Stimulated activated CD4-positive, alpha-beta T cell treated with anti-CD3 and anti-CD28 coated beads, Interleukin-15, amount 100 ng/mL, for 1 hour (primary cell): ENCODE data around the gene PDCL3.

Experiments used
- DNase-seq, 2 donors: peaks; one replicate each; pipeline ENCODE4 v3.0.0-alpha.2; 2020; ENCODE audit warnings: low read depth in 1 of 2, low spot score in 1 of 2

PDCL3 gene

GRCh38 chr2:100560216-100560830 is 2.5 kb upstream of the PDCL3 start:
- DNase-seq = no peak

- DNase-seq = no peak
Measured at GRCh38 chr2:100561191-100561590, 1.6 kb upstream of the PDCL3 start.

GRCh38 chr2:100563407-100564247 is 834 bp downstream of the PDCL3 start:
- DNase-seq = no peak

- DNase-seq = no peak
Measured at GRCh38 chr2:100568989-100569388, 6.2 kb downstream of the PDCL3 start.

GRCh38 chr2:100571668-100572067 is 8.9 kb downstream of the PDCL3 start:
- no peak for DNase-seq

GRCh38 chr2:100577777-100578176 is 15.0 kb downstream of the PDCL3 start:
- DNase-seq = no peak

GRCh38 chr2:100580367-100581276 is 17.8 kb downstream of the PDCL3 start:
- peak in 1 of 2 donors; percentile 23 for DNase-seq

- DNase-seq = no peak
Measured at GRCh38 chr2:100581277-100581612, 18.5 kb downstream of the PDCL3 start.

GRCh38 chr2:100584816-100585215 is 22.0 kb downstream of the PDCL3 start:
- DNase-seq = no peak

- no peak for DNase-seq
Measured at GRCh38 chr2:100588071-100588786, 25.4 kb downstream of the PDCL3 start.

- no peak for DNase-seq
Measured at GRCh38 chr2:100589527-100589926, 26.7 kb downstream of the PDCL3 start.

- DNase-seq = no peak
Measured at GRCh38 chr2:100592226-100592625, 29.4 kb downstream of the PDCL3 start.

- DNase-seq = no peak
Measured at GRCh38 chr2:100596465-100596864, 33.7 kb downstream of the PDCL3 start.

- no peak for DNase-seq
Measured at GRCh38 chr2:100599566-100599965, 36.8 kb downstream of the PDCL3 start.

- no peak for DNase-seq
Measured at GRCh38 chr2:100601661-100602060, 38.9 kb downstream of the PDCL3 start.

GRCh38 chr2:100603414-100603813 is 40.6 kb downstream of the PDCL3 start:
- DNase-seq = no peak

GRCh38 chr2:100603948-100604633 is 41.3 kb downstream of the PDCL3 start:
- no peak for DNase-seq

- no peak for DNase-seq
Measured at GRCh38 chr2:100606332-100606725, 43.5 kb downstream of the PDCL3 start.

GRCh38 chr2:100606726-100607343 is 44.0 kb downstream of the PDCL3 start:
- DNase-seq = no peak

GRCh38 chr2:100610381-100610831 is 47.6 kb downstream of the PDCL3 start:
- peak; percentile 58 to 63 for DNase-seq
